Astrocyte (in vitro differentiated cells and primary cell): ENCODE measurements around the gene GMPR. TPM values are rescaled to one million over a fixed set of nuclear protein-coding genes. Genes with fewer than 3 reads are reported as not detected.
A peak's percentile ranks its signal among the peaks of the same experiment; 100 is the strongest.

Source experiments
- DNase-seq: peaks from one replicate; pipeline ENCODE4 v3.0.0-alpha.2; 2010; ENCODE audit warnings: low read depth
- FAIRE-seq: peaks from 2 replicates; lab custom pipeline; 2011; peaks lifted over from hg19 to GRCh38; lab: Jason Lieb, UNC
- H2AFZ ChIP-seq: 2 replicates; pipeline ENCODE4 v1.6.0; 2012; ENCODE audit warnings: low read depth, low read length, inconsistent platforms
- H3K27ac ChIP-seq: 2 replicates; pipeline ENCODE4 v1.5.1; 2011; ENCODE audit warnings: low read depth, low read length, inconsistent platforms
- H3K27me3 ChIP-seq: 2 replicates; pipeline ENCODE4 v1.6.0; 2011; ENCODE audit warnings: low read length, inconsistent platforms; ENCODE audit not compliant: insufficient read depth
- H3K36me3 ChIP-seq: 2 replicates; pipeline ENCODE4 v1.5.1; 2011; ENCODE audit warnings: low read length, inconsistent platforms; ENCODE audit not compliant: insufficient read depth
- H3K4me1 ChIP-seq: 2 replicates; pipeline ENCODE4 v1.5.1; 2011; ENCODE audit warnings: low read length, inconsistent platforms; ENCODE audit not compliant: insufficient read depth
- H3K4me2 ChIP-seq: 2 replicates; pipeline ENCODE4 v1.6.0; 2012; ENCODE audit warnings: low read length, inconsistent platforms
- H3K4me3 ChIP-seq: 2 replicates; pipeline ENCODE4 v1.5.1; 2011; ENCODE audit warnings: low read depth, mild to moderate bottlenecking, low read length, inconsistent platforms; ENCODE audit not compliant: insufficient read depth
- H3K79me2 ChIP-seq: 2 replicates; pipeline ENCODE4 v1.6.0; 2012; ENCODE audit warnings: mild to moderate bottlenecking, low read length, inconsistent platforms; ENCODE audit not compliant: insufficient read depth
- H3K9ac ChIP-seq: 2 replicates; pipeline ENCODE4 v1.6.0; 2012; ENCODE audit warnings: mild to moderate bottlenecking, low read length, inconsistent platforms
- H3K9me3 ChIP-seq: 2 replicates; pipeline ENCODE4 v1.5.1; 2012; ENCODE audit warnings: low read depth, mild to moderate bottlenecking, low read length, inconsistent platforms; ENCODE audit not compliant: insufficient read depth
- H4K20me1 ChIP-seq: 2 replicates; pipeline ENCODE4 v1.6.0; 2012; ENCODE audit warnings: low read length, inconsistent platforms; ENCODE audit not compliant: insufficient read depth
- H3K27ac Mint-ChIP-seq: one replicate; pipeline ENCODE4 v1.8.0; 2021; ENCODE audit warnings: mild to moderate bottlenecking, mixed read lengths; ENCODE audit not compliant: unreplicated experiment
- H3K27me3 Mint-ChIP-seq: one replicate; pipeline ENCODE4 v1.8.0; 2021; ENCODE audit warnings: low read depth, mixed read lengths; ENCODE audit not compliant: unreplicated experiment
- H3K36me3 Mint-ChIP-seq: one replicate; pipeline ENCODE4 v1.8.0; 2021; ENCODE audit warnings: low read depth, mixed read lengths; ENCODE audit not compliant: unreplicated experiment
- H3K4me1 Mint-ChIP-seq: one replicate; pipeline ENCODE4 v1.8.0; 2021; ENCODE audit warnings: low read depth, mixed read lengths; ENCODE audit not compliant: unreplicated experiment
- H3K4me3 Mint-ChIP-seq: one replicate; pipeline ENCODE4 v1.8.0; 2021; ENCODE audit warnings: mild to moderate bottlenecking, moderate library complexity, mixed read lengths; ENCODE audit not compliant: unreplicated experiment
- H3K9me3 Mint-ChIP-seq: one replicate; pipeline ENCODE4 v1.8.0; 2021; ENCODE audit warnings: mild to moderate bottlenecking, mixed read lengths; ENCODE audit not compliant: unreplicated experiment
- CTCF ChIP-seq: IDR thresholded peaks from 2 replicates; pipeline ENCODE4 v1.5.1; 2011; ENCODE audit warnings: low read depth, mild to moderate bottlenecking, inconsistent platforms, low read length, moderate library complexity; ENCODE audit not compliant: insufficient read depth
- EZH2 ChIP-seq: IDR thresholded peaks from 2 replicates; pipeline ENCODE4 v1.6.1; 2012; ENCODE audit warnings: mild to moderate bottlenecking, low read length, inconsistent platforms; ENCODE audit not compliant: insufficient read depth
- total RNA-seq: library from RNA; stranded (reverse); gene quantifications from 2 replicates; pipeline ENCODE4 v1.2.1, GENCODE V29; 2021

The GMPR gene
- total RNA-seq, 1 donor from 2014 or later, result 2.0 TPM

DNA sequence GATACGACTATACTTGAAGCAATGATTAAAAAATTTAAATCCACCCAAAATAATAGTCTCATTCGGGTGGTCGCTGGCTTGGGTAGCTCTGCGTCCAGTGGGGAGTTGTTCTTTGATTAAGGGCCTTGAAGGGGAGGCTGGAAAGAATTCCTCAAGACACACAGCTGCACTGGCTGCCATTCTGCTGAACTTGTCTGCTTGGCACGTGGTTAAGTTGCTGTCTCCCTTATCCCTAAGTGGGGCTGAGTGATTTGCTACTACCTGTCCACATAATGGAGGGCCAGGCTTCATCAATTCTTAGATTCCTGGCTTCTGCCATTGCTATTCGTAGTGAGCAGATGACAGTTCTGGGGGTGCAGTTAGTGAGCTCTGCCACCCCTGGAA is 98.5 kb downstream of the GMPR start:
- Histone ChIP-seq H3K4me3 (no peak overlapping the region), H3K9ac (peak overlapping the region; percentile 7), H3K9me3 (no peaks in the 10 kb centered on the region), H3K79me2 (peaks cover 3% of the 10 kb centered on the region), H3K36me3 (no peaks in the 10 kb centered on the region), H3K27me3 (no peaks in the 10 kb centered on the region), H3K27ac (peak overlapping the region; percentile 34), H3K4me1 (peaks cover 51% of the 10 kb centered on the region), H4K20me1 (peaks cover under 1% of the 10 kb centered on the region), H3K4me2 (peak overlapping the region; percentile 49), H2AFZ (no peak overlapping the region)
- Mint-ChIP-seq H3K27ac (peak overlapping the region; percentile 13), H3K27me3 (no peaks in the 10 kb centered on the region), H3K4me1 (peaks cover 56% of the 10 kb centered on the region), H3K36me3 (peaks cover 9% of the 10 kb centered on the region), H3K9me3 (no peaks in the 10 kb centered on the region), H3K4me3 (no peak overlapping the region)
- TF ChIP-seq CTCF, result no peak
- no peak for TF ChIP-seq EZH2
- DNase-seq (no peak), FAIRE-seq (no peak)

DNA sequence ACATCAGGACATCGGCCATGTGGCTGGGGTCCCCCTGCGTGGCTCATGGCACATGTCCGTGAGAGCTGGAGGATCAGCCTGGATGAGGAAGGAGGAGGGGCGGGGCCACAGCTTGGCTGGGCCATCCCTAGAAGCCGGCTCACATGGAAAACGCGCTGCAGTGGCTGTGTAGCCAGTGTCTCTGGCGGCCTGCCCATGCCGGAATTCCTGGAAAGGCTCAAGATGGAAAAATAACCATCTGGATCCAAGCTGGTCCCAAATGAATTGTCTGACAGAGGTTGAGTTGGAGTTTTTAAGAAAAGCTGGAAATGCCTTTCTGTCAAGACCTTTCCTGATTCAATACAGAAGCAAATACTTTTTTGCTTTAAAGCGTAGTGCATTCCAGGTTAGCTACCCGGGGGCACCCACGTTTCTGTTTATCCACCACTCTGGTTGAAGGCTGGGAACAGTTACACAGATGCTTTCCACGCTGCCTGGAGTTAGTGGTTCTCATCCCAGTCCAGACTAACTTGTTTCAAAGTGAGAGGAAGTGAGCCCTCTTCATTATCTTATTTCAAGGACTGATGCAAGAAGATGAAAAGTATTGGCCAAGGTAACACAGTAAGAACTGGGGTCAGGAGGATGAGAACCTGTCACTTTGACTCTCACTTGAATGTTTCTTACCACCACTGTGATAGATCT is 99.0 kb downstream of the GMPR start:
- H3K4me1 Mint-ChIP-seq, result peaks cover 58% of the 10 kb centered on the region
- H3K4me2 ChIP-seq, result peak overlapping the region; percentile 49
- H4K20me1 ChIP-seq, result no peaks in the 10 kb centered on the region
- H3K27ac ChIP-seq, result peak overlapping the region; percentile 82
- DNase-seq, result peak; percentile 90
- peaks cover 3% of the 10 kb centered on the region for H3K79me2 ChIP-seq
- FAIRE-seq, result peak; percentile 74
- peaks cover 49% of the 10 kb centered on the region for H3K4me1 ChIP-seq
- H3K4me3 Mint-ChIP-seq, result no peak overlapping the region
- no peaks in the 10 kb centered on the region for H3K27me3 ChIP-seq
- H3K9me3 ChIP-seq, result no peaks in the 10 kb centered on the region
- no peaks in the 10 kb centered on the region for H3K27me3 Mint-ChIP-seq
- peaks cover 9% of the 10 kb centered on the region for H3K36me3 Mint-ChIP-seq
- no peak overlapping the region for H3K4me3 ChIP-seq
- H2AFZ ChIP-seq, result no peak overlapping the region
- H3K27ac Mint-ChIP-seq, result peak overlapping the region; percentile 54
- no peaks in the 10 kb centered on the region for H3K36me3 ChIP-seq
- H3K9me3 Mint-ChIP-seq, result no peaks in the 10 kb centered on the region
- TF ChIP-seq CTCF (no peak), EZH2 (no peak)
- H3K9ac ChIP-seq, result peak overlapping the region; percentile 7
